Germinal center (tissue), 1 donor: ENCODE data around the gene PFKFB2.

Source experiments
- DNase-seq: peaks from one replicate; pipeline ENCODE4 v3.0.0; 2012; ENCODE audit warnings: mixed read lengths, low spot score

PFKFB2 gene

DNA sequence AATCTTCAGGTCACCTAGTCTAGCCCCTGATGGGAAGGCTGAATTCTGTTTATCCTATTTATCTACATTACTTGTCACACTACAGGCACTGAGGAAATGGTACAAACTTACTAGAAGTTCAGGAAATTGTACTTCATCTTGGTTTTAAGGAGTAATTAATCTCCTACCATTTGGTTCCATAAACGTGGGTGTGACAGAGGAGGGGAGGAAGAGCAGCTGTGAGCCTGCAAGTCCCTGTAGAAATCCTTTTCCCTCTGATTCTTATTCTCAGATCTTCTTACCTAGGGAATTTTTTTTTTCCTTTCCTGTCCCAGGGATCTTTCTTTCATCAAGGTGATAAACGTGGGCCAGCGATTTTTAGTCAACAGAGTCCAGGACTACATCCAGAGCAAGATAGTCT is 14.1 kb downstream of the PFKFB2 start:
- DNase-seq: no peak

DNA sequence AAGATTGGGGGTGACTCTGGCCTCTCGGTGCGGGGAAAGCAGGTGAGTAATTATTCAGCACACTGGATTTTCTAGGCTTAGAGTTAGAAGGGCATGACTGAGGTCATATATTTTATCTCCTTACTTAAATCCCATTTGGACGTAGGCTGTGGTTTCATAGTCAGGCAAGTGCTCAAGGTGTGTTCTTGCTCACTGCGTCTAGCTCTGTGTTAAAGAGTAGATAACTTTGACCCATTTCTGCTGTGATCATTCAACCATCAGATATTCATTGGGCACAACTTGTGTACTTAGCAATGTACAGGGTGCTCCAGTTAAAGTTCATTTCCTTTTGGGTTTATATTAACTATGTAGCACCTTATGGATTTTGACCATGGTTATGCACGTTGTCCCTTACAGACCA is 14.6 kb downstream of the PFKFB2 start:
- DNase-seq: no peak

DNA sequence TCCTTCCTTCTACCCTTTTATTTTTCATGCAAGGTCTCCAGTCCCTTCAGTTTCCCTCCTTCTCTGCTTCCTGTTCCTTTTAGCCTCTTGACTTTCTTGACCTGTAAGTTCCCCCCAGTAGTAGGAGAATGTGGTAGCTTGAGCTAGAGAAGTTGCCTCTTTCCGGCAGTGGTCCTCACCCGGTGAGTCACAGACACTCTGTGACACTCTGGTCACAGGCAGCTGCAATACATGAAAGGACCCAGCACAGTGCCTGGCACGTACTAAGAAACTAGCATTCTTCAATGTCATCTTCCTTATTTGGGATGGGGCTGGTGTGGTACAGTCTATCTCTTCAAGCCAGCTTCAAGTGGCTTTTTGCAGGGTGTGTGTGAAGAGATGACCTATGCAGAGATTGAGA is 16.0 kb downstream of the PFKFB2 start:
- no peak for DNase-seq

DNA sequence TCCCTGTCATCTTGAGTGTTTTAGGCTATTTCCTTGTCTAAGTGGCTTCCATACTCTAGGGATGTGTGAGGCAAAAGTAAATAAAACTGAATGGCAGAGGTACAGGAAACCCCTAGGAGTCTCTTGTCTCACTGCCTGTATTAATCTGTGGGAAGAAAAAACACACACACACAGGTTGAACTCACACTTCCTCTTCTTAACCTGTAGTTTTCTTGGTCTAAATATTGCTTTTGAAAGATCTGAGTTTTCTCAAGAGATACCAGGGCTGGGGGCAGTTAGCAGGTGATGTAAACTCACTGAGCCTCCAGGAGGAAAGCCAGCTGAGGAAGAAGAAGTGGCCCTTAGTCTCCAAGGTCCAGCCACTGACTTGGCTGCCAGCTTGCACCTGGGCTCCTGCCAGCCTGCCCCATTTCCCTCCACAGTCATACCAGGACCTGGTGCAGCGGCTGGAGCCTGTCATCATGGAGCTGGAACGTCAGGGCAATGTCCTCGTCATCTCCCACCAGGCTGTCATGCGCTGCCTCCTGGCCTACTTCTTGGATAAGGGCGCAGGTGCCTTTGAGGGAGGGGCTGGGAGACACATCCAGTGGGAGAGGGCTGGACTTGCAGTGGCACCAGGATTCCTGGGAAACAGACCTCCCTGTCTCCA is 16.9 kb downstream of the PFKFB2 start:
- DNase-seq: no peak

DNA sequence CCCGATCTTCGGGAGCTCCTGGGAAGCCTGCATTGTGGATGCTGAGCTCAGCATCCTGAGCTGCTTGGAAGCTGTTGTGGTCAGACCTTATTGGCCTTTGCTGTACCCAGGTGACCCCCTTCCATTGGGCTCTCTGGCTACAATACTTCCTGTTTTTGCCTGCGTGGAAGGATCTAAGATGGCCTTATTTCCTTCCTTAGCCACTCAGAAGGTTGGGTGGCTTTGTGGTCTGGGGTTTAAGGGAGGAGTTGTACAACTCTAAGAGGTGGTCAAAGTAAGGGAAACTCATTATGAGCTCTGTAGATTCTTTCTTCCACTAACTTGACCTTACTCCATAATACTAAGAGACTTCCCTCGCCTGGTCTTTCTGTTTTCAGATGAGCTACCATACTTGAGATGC is 17.7 kb downstream of the PFKFB2 start:
- DNase-seq: no peak

DNA sequence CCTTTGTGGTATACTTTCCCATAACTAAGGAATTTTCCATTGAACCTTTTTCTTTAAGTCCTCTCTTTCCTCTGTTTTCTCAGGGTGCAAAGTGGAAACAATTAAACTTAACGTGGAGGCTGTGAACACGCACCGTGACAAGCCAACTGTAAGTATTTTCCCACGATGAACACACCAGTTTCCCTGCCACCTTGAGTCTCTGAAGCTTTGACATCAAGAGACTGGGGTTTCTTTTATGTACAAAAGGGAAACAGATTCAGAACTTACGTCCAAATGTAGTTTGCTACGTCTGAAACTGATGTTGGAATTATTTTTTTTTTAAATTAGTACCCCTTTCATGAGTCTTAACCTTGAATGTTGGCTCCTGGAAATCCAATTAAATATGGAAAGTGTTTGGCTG is 18.4 kb downstream of the PFKFB2 start:
- DNase-seq: no peak

DNA sequence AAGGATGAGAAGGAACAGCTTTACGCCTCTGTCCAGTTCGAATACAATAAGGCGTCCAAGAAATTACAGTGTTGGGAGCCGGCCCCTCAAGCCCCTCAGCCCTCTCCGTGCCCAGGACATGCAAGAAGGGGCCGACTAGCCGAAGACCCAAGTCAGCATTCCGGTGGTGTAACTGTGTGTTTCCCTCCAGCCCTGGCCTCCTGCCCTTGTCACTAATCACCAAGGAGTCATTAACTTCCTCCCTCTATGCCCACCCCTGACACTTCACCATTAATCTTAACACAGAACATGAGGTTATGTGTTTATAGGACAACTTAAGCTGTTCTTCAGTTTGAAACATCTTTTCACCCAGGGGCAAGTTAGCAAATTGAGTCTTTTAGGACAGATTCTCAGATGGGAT is 19.2 kb downstream of the PFKFB2 start:
- DNase-seq: no peak

DNA sequence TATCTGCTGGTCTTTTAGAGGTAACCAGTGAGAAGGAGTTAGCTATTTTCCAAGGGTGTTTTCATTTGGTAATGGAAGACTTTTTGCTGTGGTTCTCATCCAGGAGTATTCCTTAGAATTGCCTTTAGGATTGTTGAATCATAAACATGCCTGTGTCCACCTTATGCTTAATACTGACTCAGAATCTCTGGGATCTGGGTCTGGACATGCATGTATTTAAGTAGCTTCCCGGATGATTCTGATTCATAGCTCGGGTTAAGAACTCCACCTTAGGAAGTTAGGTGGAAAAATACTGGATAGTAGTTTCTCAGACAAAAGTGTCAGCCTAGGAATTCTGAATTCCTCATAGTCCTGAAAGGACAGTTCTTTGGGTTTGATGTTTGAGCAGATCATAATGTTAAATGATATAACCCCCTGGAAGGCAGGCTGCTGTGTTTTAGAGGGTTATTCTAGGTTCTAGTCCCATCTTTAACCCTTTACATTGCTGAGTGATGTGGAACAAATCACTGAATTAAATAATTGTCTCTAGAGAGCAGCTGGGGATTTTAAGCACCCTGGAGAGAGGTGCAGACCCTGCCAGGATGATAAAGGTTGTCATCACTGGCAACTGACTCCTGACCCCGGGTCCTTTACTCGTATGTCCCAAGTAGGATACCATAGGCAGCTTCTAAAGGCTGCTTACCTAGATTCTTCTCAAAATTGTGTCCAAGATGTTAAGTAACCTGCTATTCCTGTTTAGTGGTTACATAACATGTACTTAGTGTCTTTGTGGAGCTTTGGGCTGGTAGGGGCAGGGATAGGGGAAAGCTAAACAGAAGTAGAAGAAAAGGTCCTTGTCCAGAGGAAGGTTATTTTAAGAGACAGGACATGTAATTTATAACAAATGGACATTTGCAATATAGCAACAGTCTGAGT is 21.1 kb downstream of the PFKFB2 start:
- no peak for DNase-seq

DNA sequence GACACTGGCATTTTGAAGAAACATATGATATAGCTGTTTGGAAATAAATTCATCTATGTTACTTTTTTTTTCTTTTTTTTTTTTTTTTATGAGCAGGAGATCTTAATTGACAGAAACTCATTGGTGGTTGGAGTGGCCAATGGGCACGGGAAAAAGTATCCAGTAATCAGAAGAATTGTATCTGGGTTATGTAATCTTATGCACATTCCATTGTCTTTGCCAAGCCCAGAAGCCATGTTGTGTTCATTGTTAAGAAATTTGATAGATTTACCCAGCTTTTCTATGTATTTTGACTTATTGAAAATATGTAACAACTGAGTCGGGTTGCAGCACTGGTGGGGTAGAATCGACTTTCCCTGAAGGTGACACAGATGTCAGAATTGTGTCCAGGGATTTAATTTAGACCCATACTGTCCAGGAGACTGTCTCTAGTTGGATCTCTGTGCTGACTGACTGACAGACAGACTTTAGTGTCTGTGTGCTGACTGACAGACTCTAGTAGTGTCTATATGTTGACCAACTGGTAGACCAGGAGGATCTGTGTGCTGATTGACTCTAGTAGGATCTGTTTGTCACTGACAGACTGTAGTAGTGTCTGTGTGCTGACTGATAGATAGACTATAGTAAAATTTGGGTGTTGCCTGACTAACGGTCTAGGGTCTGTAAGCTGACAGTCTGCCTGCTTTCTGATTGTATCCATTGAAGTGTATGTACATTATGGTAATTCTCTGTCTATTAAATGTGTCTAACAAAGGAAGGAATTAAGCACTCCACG is 23.3 kb downstream of the PFKFB2 start:
- DNase-seq: no peak

DNA sequence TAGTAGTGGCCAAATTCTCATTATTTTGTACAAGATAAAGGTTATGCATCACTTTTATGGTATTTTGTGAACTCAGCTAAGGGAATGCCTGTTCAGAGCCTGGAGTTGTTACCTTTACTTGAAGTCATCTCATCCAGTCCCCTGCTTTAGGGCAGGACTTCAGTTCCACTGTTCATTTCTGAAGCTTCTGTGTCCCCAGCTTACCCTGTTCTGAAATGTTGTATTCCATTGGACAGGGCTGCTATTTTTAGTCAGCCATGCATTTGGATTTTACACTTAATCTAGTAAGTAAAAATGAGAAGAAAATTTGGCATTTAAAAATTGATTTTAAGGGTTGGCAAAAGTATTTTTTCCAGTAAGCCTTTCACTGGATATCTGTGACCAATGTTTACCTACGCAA is 23.9 kb downstream of the PFKFB2 start:
- DNase-seq: no peak

DNA sequence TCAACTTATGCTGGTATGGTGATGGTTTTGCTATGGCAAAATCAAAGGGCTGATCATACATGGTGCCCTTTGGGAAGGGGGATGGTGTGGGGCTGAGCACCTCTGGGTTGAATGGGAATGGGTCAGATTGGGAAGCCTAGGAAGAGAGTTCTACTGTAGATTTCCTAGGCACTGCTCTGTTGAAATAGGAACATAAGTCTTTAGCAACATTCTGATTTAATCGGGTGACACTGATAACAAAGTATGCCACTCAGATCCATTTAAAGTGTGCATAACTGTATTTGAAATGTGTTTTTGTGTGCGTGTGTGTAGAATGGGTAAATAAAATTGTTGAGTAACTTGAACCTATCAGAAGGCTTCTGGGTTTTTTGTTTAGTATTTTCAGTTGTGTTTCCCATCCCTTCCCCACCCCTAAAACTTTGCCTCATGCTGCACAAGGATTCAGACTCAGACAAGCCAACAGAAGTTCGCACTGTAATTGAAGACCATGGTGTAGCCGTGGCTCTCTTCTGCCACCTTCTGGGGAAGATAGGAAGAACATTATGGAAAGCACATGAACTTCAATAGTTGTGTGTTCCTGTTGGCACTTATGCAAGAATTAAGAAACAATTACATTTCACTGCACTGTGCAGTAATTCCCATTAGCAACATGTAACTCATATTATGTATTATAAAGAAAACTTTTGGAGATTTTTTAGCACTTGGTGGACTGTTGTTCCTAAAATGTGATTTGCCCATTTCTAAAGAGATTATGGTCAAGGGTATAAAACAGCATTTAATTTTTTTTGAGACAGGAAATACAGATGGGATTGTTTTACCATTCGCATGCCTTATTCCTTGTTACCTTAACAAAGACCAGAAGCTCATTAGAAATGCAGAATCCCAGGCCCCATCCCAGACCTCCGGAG is 24.6 kb downstream of the PFKFB2 start:
- DNase-seq: peak; percentile 63

DNA sequence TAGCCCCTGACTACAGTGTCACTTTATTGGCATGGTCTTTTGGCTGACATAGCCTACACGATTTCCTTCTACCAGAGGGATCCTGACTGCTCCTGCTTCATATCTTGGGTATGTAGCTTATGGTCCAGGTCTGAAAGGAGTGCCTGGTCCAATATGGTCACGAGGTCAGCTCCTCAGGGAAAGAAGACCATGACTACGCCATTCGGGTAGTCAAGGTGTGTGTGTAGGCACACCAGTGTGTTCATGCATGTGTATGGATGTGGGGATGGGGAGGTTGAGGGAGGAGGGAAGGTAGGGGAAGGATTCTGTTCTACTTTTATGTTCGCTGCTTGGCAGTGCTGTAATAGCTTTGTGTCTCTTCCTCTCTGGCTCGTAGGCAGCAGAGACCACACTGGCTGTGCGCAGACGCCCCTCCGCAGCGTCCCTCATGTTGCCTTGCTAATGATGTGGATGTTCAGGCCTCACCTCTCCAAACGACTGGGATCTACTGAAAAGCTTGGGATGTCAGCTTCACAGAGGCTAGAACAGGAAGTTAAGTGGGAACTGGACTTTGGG is 25.6 kb downstream of the PFKFB2 start:
- no peak for DNase-seq

DNA sequence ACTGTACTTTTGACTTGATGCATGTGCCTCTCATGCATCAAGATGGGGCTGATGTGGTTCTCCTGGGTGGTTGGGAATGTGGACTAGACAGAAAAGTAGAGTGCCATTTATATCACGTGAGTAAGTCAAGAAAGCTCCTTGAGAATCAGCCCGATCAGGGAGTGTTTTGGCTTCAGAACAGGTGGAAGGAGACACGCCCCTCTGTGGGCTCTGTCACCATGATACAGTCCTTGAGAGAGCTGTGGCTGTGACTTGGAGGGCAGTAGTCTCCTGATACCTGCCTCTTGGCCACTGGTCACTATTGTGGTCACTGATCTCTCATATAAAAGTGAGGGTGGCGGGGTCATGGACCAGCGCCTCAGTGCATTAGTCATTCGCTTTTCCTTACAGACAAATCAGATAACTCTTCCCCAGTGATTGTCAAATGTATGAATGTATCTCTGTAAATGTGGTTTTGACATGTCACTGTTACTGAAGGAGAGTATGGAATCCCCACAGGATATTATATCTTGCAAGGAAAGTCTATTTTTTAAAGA is 26.7 kb downstream of the PFKFB2 start:
- no peak for DNase-seq

DNA sequence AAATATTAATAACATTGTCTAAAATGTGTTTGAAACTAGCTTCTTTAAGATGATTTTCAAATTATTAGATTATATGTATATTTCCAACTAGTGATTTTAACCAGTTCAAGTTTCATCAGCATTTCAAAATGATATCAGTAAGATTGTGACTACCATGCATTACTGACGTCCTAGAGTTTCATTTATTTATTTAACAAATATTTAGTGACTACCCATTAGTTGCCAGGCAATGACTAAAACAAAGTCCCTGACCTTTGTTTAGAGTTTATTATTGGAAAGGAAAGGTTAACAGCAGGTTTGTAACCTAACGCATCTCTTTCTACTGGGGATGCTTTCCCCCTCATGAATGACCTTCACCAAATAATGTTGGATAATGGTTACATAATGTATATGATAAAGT is 28.0 kb downstream of the PFKFB2 start:
- no peak for DNase-seq

DNA sequence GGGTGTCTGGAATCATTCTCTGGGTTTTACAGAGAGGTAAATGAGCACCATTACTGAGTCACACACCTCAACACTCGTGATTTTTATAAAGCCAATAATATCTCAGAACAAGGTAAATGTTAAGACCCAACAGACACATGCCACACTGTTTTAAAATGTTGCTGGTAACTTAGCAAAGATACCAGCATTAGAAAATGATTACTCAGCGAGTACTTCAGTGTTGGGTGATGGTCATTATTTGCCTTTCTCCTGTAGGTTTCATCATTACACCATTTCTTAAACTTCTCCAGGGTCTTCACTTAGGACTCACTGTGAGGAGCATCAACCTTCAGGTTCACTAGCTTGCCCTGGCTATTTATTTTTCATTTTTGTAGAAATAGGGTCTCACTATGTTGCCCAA is 28.7 kb downstream of the PFKFB2 start:
- no peak for DNase-seq

DNA sequence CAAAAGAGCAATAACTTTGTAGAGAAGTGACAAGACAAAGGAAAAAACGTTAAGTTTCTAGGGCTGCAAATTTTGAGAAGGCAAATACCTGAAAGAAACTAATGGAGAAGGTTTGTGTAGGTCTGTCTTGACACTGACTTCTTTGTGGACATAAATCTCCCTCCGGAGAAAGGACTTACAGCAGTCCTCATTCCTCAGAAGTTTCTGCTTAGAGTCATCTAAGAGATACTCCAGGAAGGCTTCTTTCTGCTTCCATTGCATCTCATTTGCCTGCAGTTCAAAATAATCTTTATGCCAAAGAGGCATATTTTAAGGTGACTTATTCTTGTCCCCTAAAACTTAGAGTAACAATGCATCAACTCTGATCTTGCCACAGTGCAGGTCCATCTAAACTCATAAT is 31.2 kb downstream of the PFKFB2 start:
- DNase-seq: no peak

DNA sequence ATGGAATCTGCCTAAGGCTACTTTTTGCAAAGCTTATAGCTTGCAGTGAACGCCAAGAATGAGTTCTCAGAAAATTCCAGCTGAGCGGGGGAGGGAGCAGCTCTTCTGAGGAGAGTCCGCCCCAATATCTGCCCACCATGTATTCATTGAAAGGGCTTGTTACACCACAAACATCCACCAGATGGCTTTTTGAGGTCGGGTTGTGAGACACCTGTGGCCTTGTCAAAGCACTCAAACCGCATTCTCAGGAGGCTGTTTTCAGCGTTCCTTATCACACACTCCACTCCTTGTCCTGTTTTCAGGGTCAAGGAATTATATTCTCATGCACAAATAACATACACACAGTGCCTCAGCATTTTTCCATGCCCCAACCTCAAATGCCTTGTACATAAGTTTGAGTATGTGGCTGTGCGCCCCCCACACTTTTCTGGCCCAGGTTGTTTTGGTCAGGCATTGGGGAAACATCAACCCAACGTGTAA is 31.7 kb downstream of the PFKFB2 start:
- DNase-seq: peak; percentile 75

DNA sequence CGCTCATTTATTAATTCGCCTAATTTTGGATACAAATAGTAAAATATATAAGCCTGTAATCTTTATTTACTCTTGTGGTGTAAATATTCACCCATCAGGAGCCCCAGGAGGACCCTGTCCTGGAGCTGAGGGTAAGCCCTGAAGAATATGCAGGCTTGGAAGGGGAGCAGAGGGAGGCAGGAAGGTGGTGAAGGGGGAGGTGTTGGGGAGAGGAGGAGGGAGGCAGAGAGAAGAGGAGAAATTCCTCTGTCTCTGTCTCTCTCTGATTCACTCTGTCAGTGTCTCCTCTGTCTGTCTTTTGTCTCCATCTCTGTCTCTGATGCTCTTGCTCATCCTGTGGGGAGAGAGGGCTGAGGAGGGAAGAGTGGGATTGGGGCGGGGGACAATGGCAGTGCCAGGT is 32.8 kb downstream of the PFKFB2 start:
- DNase-seq: no peak

DNA sequence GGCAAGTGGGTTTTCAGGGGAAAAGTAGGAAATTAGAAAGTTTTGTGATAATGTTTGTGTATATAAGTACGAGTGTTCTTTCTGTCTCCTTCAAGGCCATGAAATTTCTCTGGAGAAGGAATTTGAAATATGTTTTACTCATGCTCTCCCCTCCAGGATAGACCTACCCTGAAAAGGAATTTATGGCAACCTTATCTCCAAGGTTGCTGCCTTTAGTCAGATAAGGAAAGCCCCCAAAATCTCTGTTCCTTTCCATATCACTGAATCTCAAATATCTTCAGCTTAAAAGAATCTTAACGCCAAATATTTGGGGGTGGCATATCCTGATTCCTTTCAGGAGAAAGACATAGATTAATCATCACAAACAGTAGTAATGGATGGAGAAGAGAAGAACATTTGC is 35.1 kb downstream of the PFKFB2 start:
- DNase-seq: no peak

DNA sequence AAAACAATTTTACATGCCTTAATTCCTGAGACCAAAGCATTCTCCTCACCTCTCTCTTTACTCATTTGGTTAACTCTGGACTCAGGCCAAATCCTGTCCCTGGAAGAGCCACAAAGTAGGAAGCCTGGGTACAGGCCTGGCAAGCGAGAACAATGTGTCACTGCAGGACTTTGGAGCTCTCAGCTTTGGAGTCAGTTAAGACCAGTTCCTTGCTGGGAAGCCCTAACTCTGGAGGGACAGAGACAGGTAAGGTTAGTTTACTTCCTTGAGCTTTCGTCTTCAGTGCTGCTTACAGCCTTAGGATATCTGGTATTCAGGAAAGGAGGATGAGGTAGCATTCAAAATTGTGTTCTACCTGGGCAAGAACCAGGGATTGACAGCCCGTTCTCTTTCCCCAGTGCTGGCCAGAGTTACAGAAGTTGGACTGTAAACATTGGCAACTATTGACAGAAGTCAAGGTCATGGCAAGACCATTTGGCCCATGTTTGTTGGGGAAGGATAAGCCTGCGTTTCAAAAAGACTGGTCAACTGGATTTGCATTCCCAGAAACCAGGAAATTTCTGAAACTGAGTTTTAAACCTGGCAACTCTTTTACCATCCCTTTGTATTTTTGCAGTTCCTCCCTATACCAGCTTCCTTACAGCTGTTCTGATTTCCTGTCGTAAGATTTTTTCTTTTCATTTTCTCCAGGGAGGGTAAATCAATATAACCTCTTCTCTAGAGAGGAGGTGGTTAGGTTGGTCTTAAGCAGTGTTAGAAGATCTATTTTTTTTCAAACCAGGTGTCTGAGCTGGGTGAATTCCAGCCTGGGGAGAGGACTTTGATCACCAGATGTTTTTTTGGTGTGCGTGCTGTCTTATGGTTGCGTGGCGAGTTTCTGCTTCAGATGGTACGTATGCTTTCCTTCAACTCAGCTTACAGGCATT is 35.9 kb downstream of the PFKFB2 start, which contains the start of gene C4BPB:
C4BPB (plus strand) TSS at position 160 of the 926 bp plus-strand sequence; CDS start at position 832, 672 bp downstream.
- DNase-seq: no peak
